IPS-NIHi7 (cell line): ENCODE measurements around the gene ATP4A.

ENCODE experiments used
- DNase-seq: peaks from one replicate; pipeline ENCODE4 v3.0.0; 2012; ENCODE audit warnings: mixed read lengths; ENCODE audit errors: extremely low spot score

ATP4A gene

GRCh38 chr19:35524181-35524837 lies 39.1 kb downstream of the ATP4A start:
- DNase-seq, result peak; percentile 45

DNA sequence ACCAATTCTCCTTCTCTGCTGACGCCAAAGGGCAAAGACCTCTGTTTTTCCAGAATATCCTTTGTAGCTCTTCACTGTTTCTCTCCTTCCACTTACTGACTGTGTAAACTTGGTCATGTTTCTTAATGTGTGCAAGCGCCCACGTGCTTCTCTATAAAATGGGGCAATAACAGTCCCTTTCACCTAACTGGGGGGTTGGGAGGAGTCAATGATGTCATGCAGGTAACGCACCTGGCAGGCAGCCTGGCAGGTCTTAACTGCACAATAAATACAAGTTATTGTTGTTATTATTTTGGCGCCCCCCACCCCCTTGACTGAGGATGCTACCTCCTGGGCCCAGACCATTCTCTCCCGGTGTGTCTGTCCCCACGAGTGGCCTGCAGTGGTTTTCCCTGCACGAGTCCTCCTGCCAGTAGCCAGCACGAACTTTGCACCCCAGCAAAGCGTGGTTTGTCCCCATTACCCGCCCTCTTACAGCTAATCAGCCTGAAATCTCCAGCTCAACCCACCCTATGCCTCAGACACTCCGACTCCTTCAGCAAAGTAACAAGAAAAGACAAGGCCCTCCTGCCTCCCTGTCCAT lies 40.6 kb downstream of the ATP4A start:
- DNase-seq, result no peak

DNA sequence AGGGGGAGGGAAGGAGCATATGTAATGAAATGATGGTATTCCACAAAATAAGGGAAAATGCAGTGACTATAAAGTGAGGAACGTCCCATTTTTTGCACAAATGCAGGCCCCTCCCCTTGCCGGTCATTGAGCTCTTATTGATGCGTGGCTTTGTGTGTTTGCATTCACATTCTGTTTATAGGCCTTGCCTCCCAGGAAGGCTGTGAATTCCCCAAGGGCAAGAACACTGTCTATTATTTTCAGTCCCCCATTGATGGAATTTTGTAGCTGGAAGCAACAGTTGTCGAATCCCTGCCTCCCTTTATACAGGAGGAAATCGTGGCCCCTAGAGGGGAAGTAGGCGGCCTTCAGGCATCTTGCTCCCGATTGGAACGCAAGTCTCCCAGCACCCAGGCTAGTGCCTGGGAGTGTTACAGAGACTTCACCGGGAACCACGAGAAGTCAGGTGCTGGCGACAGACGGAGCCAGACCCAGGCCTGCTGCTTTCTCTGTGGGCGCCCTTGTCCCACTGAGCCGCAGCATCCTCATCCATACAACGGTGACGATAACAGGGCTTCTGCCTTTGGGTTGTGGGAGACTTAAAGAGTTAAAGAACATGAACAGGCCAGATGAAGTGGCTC lies 42.2 kb downstream of the ATP4A start:
- DNase-seq, result no peak

GRCh38 chr19:35519291-35519690 lies 44.2 kb downstream of the ATP4A start:
- no peak for DNase-seq

GRCh38 chr19:35518313-35518712 lies 45.1 kb downstream of the ATP4A start:
- DNase-seq, result no peak

DNA sequence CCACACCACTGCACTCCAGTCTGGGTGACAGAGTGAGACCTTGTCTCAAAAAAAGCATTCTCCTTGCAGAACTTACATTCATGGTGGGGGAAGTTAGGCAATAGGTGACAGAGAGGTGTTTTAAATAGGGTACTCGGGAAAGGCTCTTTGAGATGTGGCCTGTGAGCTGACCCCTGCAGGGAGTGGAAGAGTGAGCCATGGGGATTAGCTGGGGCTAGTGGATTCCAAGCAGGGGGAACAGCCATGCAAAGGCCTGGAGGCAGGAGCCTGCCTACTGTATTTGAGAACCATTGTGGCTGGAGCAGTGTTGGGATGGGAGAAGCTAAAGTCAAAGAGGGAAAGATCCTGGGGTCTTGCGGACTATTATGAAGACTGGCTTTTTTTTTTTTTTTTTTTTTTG lies 46.1 kb downstream of the ATP4A start:
- no peak for DNase-seq

DNA sequence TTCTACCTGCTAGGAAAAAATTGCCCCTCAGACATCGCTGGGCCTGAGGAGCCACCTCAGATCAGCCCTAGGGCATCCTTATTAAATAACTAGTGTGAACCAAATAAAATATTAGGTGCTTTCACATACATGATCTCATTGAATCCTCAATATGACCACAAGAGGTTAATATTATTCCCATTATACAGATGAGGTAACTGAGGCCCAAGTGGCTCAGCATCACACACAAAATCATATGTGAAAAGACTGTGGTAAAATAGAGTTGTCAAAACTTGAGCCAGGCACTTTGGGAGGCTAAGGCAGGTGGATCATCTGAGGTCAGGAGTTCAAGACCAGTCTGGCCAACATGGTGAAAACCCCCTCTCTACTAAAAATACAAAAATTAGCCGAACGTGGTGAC lies 47.1 kb downstream of the ATP4A start:
- no peak for DNase-seq

DNA sequence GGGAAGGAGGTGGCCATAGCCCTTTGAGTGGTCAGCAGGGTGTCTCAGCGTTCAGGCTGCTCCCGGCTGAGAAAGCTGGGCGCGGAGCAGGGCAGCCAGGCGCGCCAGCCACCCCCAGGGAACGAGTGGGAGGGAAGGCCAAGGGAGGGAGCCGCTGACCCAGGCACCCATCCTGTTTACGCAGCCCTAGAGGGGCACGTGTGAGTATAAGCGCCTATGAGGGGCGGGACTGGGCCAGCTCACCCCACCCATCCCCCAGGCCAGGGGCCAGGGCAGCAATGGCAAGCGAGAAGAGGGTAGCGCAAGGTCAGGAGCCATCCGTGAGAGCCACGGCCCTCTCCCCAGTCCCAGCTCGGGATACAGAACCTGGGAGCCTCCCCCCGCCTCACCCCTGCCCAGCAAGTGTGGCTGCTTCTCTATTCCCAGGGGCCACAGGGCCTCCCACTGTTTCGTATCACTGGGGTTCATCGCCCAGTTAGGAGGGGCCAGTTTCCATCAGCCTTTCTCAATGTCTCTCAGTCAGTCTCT lies 49.1 kb downstream of the ATP4A start:
- peak; percentile 64 for DNase-seq

DNA sequence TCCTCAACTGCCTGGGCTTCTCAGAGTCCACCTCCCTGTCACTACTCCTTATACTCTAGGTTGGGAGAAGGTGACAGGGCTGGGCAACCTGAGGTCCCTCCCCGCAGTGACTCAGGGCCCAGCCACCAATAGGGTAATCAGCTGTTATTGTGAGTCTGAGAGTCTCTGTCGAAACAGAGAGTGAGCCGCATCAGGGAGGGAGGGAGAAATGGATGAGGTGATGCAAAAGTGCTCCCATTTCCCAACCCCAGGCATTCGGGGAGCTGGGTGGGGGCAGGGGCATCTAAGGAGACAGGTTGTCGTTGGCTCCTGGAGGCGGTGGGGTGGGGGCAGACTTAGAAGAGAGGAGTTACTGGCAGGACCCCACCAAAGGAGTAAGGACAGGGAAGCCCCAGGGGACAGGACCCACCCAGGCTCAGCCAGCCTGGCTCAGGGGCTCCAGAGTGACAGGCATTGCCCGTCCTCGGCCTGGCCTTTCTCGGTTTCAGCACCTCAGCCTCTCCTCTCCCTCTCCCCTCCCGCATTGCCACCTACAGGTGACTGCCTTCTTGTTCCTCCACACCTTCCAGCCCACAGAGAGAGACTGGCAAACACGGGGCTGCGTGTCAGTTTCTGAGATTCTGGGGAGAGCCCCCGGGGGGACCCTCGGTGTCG lies 49.7 kb downstream of the ATP4A start, which contains the start of gene DMKN:
TSS of gene DMKN (minus strand) at position 22 of the 654 bp plus-strand sequence. CDS start 174 bp downstream, outside the sequence.
- DNase-seq, result peak; percentile 58

- DNase-seq, result no peak
Observed at GRCh38 chr19:35512831-35513627, 50.4 kb downstream of the ATP4A start.

GRCh38 chr19:35511337-35511736 lies 52.1 kb downstream of the ATP4A start:
- DNase-seq, result no peak

GRCh38 chr19:35510626-35510964 lies 52.9 kb downstream of the ATP4A start:
- no peak for DNase-seq

DNA sequence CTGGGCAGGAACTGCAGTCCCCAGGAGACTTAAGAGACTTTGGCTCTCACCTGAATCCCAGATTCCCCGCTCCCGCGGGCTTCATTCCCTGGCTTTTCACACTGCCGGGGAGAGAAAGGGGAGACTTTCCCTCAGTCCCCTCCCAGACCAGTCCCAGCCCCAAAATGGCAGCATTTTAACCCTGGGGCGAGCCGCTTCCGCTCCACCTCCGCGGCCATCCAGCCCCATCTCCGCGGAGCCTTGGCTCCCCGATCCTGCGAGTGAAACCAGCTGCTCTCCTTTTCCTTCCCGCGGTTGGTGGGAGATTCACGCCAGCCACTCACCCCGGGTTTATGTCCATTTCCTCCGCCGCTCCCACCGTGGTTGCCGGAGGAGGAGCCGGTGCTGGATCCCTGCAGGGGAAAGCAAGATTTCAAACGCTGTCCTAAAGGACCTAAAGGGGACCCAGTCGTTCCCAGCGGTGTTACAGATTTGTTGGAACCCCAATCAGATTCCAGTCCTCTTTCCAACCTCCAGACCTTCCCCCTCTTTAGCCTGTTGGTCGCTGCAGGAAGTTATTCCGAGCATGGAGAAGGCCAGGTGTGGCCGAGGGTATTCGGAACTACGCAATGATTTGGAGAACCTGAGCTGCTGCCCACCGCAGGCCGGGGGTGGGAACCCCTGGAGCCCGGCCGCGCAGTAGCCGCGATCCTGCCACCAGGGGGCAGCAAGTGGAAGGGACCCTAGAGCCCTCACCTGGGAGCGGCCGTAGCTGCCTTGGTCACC lies 53.4 kb downstream of the ATP4A start:
- DNase-seq, result peak; percentile 96

DNA sequence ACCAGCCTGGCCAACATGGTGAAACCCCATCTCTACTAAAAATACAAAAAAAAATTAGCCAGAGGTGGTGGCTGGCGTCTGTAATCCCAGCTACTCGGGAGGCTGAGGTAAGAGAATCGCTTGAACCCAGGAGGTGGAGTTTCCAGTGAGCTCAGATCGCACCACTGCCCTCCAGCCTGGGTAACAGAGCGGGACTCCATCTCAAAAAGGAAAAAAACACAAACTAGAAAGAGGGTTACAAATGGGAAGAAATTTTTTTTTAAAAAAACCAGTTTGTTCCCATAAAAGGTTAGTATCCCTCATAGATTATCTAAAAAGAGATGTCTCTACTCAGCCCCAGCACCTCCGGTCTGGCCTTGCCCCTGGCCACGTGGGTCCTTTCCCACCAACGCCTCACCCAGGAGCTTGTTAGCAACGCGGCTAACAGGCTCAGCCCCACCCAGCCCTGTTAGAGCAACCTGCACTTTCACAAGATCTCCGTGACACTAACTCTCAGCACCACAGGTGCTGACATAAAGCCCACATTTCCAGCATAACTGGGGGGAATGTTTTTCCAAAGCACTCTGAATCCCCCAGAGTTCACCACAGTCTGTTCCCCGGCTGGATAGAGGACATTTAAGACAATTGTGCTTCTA lies 54.3 kb downstream of the ATP4A start:
- DNase-seq, result peak; percentile 73

DNA sequence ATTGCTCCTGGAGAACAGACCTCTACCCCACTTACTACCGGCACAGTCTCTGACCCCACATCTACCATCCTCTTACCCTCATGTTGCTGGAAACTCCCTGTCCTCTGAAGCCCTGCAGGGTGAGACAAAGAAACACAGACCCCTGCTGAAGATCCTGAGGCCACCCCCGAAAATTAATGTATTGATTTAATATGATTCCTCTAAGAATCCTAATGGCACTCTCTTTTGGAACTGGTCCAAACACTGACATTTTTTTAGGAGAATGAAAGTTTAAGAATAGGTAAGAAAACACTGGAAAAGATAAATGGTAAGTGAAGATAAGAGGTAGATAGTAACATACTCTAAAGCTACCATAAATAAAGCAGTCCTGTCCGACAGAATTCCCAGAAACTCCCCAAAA lies 55.3 kb downstream of the ATP4A start:
- no peak for DNase-seq

DNA sequence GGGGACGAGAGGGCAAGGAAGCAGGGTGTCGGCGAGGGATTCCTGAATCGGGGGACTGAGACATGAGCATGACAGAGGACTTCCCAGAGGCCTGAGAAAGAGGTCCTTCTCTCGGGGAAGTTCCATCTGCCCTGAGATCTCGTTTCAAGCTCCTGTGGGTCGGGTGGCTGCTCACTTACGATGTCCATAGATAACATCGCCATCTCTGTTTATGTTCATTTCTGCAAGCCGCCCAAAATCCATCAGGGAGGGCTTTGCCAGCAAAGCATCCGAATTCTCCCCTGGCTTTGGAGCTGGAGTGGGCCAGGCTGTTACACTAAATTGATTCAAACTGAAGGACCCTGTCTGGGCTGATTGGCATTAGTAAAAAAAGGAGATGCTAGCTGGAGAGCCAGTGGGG lies 55.9 kb downstream of the ATP4A start:
- DNase-seq, result no peak

- no peak for DNase-seq
Observed at GRCh38 chr19:35506011-35506410, 57.4 kb downstream of the ATP4A start.

GRCh38 chr19:35502751-35503150 lies 60.7 kb downstream of the ATP4A start:
- DNase-seq, result no peak

DNA sequence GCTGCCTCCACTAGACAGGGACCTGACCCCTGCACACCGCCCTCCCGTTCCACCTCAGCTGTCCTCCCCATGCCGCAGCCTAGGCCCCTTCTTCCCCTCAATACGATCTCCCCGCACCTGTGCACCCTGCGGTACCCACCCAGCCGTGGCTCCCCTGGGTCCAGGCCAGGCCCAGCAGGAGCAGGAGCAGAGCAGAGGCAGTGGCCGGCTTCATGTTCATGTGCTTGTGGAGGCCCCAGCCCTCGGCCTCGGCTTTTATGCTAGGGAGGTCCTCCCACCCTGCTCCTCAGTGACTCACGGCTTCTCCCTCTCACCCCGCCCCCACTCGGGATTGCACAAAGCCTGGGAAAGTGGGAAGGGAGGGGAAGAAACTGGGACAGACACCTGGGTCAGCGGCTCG lies 61.8 kb downstream of the ATP4A start:
- DNase-seq, result no peak

- no peak for DNase-seq
Observed at GRCh38 chr19:35500611-35501010, 62.8 kb downstream of the ATP4A start.
